ENCODE measurements around the gene PRMT1.
A peak's percentile ranks its signal among the peaks of the same experiment; 100 is the strongest.

Gene PRMT1

DNA sequence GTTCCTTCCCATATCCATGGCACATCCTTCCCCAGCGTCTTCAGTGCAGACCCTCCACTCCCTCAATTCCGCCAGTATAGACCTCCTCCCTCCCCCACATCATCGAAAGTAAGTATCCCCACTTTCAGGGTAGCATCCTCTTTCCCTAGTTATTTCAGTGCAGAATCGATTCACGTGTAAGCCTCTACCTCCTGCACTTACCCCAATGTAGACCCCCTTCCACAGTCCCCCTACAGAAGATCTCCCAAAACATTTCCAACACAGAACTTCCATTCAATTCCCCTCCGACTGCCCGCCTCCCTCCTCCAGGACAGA is 12.1 kb upstream of the PRMT1 start:
- CTCF ChIA-PET, result interaction anchor here (0.9 to 5.3 kb wide), 5 partner anchors 9 to 162 kb away, joined by 3 to 48 read pairs (median 5); no protein-coding TSS in a partner anchor

DNA sequence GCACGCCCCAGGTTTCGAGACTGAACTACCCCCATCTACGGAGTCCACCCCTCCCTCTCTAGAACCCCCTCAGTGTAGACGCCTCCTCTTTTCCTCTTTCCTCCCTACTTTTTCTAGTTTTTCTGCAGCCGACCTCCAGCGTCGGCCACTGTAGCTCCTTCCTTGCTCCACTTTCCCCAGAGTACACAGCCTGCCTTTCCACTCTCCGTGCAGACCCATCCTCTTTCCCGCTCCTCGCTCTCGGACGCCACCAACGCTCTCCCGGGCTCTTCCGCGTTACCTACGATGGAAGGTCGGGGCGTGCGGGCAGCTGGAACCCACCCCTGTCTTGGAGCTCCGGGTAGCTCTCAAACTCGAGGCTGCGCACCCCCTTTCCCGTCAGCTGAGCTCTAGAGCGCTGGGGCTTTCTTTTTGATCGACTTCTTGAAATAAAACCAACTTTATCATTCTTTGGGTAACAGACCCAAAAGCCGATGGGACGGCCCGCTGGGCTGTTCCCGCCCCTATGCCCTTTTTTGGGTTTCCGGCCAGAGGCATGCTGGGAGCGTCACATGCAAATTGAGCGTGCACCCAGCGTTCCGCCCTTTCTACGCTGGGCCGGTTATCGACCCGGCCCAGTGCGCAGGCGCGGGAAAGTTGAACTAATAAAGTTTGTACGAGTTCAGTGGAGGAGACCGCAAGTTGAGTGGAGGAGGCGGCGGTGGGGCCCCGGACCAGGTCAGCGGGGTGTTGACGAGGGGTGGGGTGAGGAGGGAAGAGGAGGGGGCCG is 11.5 kb upstream of the PRMT1 start, which contains the start of the genes BCL2L12 and IRF3:
Gene BCL2L12 (plus strand): TSS at position 583 of the 769 bp plus-strand sequence. CDS start 760 bp downstream, outside the sequence.
Gene IRF3 (minus strand): TSS at position 507 of the 769 bp plus-strand sequence. CDS start 1,019 bp downstream, outside the sequence.
- DNase-seq (ENCODE audit: low read depth, low spot score), result peak; percentile 68
- H3K4me3 ChIP-seq (ENCODE audit: low read depth, low read length), result peak within 1 kb of the TSS; percentile 96
- TF ChIP-seq, protein P1, sequence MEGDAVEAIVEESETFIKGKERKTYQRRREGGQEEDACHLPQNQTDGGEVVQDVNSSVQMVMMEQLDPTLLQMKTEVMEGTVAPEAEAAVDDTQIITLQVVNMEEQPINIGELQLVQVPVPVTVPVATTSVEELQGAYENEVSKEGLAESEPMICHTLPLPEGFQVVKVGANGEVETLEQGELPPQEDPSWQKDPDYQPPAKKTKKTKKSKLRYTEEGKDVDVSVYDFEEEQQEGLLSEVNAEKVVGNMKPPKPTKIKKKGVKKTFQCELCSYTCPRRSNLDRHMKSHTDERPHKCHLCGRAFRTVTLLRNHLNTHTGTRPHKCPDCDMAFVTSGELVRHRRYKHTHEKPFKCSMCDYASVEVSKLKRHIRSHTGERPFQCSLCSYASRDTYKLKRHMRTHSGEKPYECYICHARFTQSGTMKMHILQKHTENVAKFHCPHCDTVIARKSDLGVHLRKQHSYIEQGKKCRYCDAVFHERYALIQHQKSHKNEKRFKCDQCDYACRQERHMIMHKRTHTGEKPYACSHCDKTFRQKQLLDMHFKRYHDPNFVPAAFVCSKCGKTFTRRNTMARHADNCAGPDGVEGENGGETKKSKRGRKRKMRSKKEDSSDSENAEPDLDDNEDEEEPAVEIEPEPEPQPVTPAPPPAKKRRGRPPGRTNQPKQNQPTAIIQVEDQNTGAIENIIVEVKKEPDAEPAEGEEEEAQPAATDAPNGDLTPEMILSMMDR (IDR thresholded peaks at IDR 0.05; ENCODE audit: insufficient read depth, low read length, missing control alignments), result peak; percentile 4
- POLR2A ChIA-PET, result interaction anchor here (1.3 to 2.1 kb wide), 5 partner anchors 10 to 75 kb away, joined by 4 to 17 read pairs (median 8); partner anchors contain the start of genes PRMT1 and SCAF1
- CTCF ChIA-PET, result interaction anchor here (0.9 to 5.3 kb wide), 4 partner anchors 9 to 163 kb away, joined by 3 to 48 read pairs (median 6); no protein-coding TSS in a partner anchor

More for the DNA sequence above, 12.1 kb upstream of the PRMT1 start:
- peak overlapping the region; percentile 96 for H3K4me3 ChIP-seq (ENCODE audit: low read depth, low read length)
- TF ChIP-seq, protein P1 (IDR thresholded peaks at IDR 0.05; ENCODE audit: insufficient read depth, low read length, missing control alignments), result no peak
- POLR2A ChIA-PET, result interaction anchor here (1.2 to 2.1 kb wide), 6 partner anchors 11 to 75 kb away, joined by 3 to 17 read pairs (median 7); partner anchors contain the start of genes PRMT1 and SCAF1
- no peak for DNase-seq (ENCODE audit: low read depth, low spot score)

DNA sequence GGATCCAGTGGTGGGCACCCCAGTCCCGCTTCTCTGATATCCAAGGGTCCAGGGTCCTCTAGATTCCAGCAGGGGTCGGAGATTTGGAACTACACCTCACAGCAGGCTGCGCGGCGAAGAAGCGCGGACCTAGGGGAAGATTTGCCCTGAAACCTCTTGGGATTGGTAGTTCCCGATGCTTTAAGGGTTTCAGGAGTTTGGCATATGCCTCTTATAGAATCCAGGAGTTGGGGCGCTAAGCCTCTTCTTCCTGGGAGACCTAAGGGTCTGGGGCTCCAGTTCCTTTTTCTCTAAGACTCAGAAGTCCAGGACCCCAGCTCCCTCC is 11.0 kb upstream of the PRMT1 start:
- H3K4me3 ChIP-seq (ENCODE audit: low read depth, low read length), result peak overlapping the region; percentile 68
- ChIA-PET CTCF (interaction anchor here (0.9 to 5.3 kb wide), 4 partner anchors 8 to 163 kb away, joined by 3 to 48 read pairs (median 5); no protein-coding TSS in a partner anchor), POLR2A (interaction anchor here (2.0 kb wide), 2 partner anchors 10 to 76 kb away, joined by 13 to 17 read pairs; partner anchors contain the start of gene PRMT1)
- TF ChIP-seq, protein P1 (IDR thresholded peaks at IDR 0.05; ENCODE audit: insufficient read depth, low read length, missing control alignments), result no peak
- no peak for DNase-seq (ENCODE audit: low read depth, low spot score)

DNA sequence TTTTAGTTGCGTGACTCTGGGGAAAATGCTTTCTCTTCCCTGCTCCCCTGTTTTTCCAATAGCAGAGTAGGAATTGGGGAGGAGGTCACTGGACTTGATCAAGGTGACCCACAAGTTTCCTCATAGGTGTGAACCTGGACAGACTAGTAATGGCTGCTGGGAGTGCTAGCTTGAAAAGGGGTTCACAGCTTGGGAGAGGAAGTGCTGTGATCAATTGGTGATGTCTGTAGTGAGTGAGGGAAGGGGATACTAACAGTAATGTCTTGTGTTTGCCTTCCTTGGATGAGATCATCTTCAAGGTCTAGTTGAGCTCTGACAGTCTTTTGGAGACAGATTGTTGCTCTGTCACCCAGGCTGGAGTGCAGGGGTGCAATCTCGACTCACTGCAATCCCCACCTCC is 9.6 kb upstream of the PRMT1 start:
- TF ChIP-seq, protein P1 (IDR thresholded peaks at IDR 0.05; ENCODE audit: insufficient read depth, low read length, missing control alignments), result no peak
- CTCF ChIA-PET, result interaction anchor here (0.9 to 2.0 kb wide), 3 partner anchors 9 to 98 kb away, joined by 5 read pairs; no protein-coding TSS in a partner anchor
- H3K4me3 ChIP-seq (ENCODE audit: low read depth, low read length), result no peak overlapping the region
- POLR2A ChIA-PET, result no interaction called here
- no peak for DNase-seq (ENCODE audit: low read depth, low spot score)

DNA sequence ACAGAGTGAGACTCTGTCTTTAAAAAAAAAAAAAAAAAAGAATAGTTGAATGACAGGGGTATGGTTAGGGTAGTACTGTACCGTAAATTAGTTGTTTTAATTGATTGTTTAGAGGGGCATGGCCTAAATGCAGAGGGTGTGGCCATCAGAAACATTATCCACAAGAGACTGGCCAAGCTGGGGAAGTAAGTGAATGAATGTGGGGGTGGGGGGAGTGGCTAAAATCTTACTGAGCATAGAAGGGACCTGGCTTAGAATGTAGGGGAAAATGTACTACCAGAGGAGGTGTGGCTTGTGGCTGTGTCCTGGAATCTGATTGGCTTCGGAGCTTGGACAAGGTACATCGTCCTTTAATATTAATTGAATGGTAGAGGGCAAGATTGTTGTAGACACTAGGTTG is 7.6 kb upstream of the PRMT1 start:
- POLR2A ChIA-PET, result no interaction called here
- CTCF ChIA-PET, result interaction anchor here (1.7 to 4.7 kb wide), 2 partner anchors 12 to 17 kb away, joined by 4 to 24 read pairs; no protein-coding TSS in a partner anchor
- H3K4me3 ChIP-seq (ENCODE audit: low read depth, low read length), result no peak overlapping the region
- TF ChIP-seq, protein P1 (IDR thresholded peaks at IDR 0.05; ENCODE audit: insufficient read depth, low read length, missing control alignments), result no peak
- no peak for DNase-seq (ENCODE audit: low read depth, low spot score)

Measured in AG04449 (cell line).